ENCODE data around the gene GMFB.

Gene GMFB

GRCh38 chr14:54455363-54455762 is 33.4 kb downstream of the GMFB start:
- no peak for TF ChIP-seq CTCF (IDR thresholded peaks at IDR 0.05)

GRCh38 chr14:54453252-54453651 is 35.5 kb downstream of the GMFB start:
- no peak for TF ChIP-seq CTCF (IDR thresholded peaks at IDR 0.05)

GRCh38 chr14:54451961-54452360 is 36.8 kb downstream of the GMFB start:
- TF ChIP-seq CTCF (IDR thresholded peaks at IDR 0.05), result no peak

GRCh38 chr14:54451121-54451601 is 37.6 kb downstream of the GMFB start:
- TF ChIP-seq CTCF (IDR thresholded peaks at IDR 0.05), result no peak

- no peak for TF ChIP-seq CTCF (IDR thresholded peaks at IDR 0.05)
These were observed 38.2 kb downstream of the GMFB start for GRCh38 chr14:54450535-54450934.

- no peak for TF ChIP-seq CTCF (IDR thresholded peaks at IDR 0.05)
These were observed 41.5 kb downstream of the GMFB start for GRCh38 chr14:54447231-54447692.

- TF ChIP-seq CTCF (IDR thresholded peaks at IDR 0.05), result no peak
These were observed 42.6 kb downstream of the GMFB start for GRCh38 chr14:54446161-54446693.

- no peak for TF ChIP-seq CTCF (IDR thresholded peaks at IDR 0.05)
These were observed 44.1 kb downstream of the GMFB start for GRCh38 chr14:54444681-54445080.
